ENCODE results near the gene NOSTRIN.

Gene NOSTRIN

DNA sequence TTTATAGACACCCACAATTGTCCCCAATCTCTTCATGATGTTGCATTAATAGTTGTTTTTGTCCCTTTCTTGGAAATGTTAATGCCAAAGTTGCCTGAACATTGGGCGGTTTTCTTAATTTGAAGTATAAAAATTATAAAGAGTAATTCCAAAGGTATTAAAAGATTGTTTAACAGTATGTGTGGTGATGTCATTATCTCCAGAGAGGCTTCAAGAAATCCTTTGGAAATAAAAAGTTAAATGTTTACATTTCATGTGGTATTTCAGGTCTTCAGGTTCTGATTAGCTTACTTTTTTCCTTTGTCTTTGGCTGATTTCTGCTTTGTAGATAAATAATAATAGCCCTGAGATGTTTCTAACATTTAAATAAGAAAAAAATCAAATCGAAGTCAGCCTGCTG, 29.3 kb upstream of the NOSTRIN start:
- Histone ChIP-seq H3K36me3 (ENCODE audit: low read length) (no peaks in the 10 kb centered on the region), H3K9me2 (replicated peaks; ENCODE audit: insufficient read depth, low read length) (no peaks in the 10 kb centered on the region), H3K27ac (ENCODE audit: low read depth, low read length) (no peak overlapping the region), H3K4me3 (ENCODE audit: insufficient read depth, low read length, poor library complexity, severe bottlenecking) (no peak overlapping the region), H3K9ac (ENCODE audit: low read length) (no peak overlapping the region), H2AFZ (ENCODE audit: low read depth, low read length, severe bottlenecking) (no peak overlapping the region), H3K79me2 (ENCODE audit: insufficient read depth, low read length) (no peaks in the 10 kb centered on the region), H3K4me2 (ENCODE audit: low read depth, low read length, poor library complexity, severe bottlenecking) (no peak overlapping the region), H3K27me3 (ENCODE audit: low read length) (no peaks in the 10 kb centered on the region), H4K20me1 (ENCODE audit: low read depth, low read length) (no peaks in the 10 kb centered on the region), H3K9me3 (ENCODE audit: insufficient read depth, low read length) (no peaks in the 10 kb centered on the region), H3F3A (ENCODE audit: insufficient read depth) (no peaks in the 10 kb centered on the region)
- TF ChIP-seq, protein P1, sequence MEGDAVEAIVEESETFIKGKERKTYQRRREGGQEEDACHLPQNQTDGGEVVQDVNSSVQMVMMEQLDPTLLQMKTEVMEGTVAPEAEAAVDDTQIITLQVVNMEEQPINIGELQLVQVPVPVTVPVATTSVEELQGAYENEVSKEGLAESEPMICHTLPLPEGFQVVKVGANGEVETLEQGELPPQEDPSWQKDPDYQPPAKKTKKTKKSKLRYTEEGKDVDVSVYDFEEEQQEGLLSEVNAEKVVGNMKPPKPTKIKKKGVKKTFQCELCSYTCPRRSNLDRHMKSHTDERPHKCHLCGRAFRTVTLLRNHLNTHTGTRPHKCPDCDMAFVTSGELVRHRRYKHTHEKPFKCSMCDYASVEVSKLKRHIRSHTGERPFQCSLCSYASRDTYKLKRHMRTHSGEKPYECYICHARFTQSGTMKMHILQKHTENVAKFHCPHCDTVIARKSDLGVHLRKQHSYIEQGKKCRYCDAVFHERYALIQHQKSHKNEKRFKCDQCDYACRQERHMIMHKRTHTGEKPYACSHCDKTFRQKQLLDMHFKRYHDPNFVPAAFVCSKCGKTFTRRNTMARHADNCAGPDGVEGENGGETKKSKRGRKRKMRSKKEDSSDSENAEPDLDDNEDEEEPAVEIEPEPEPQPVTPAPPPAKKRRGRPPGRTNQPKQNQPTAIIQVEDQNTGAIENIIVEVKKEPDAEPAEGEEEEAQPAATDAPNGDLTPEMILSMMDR (IDR thresholded peaks at IDR 0.05; ENCODE audit: insufficient read depth, low read length, poor library complexity, severe bottlenecking) = no peak
- no peak for TF ChIP-seq EZH2phosphoT487 (conservative IDR thresholded peaks at IDR 0.05; ENCODE audit: low read length)

DNA sequence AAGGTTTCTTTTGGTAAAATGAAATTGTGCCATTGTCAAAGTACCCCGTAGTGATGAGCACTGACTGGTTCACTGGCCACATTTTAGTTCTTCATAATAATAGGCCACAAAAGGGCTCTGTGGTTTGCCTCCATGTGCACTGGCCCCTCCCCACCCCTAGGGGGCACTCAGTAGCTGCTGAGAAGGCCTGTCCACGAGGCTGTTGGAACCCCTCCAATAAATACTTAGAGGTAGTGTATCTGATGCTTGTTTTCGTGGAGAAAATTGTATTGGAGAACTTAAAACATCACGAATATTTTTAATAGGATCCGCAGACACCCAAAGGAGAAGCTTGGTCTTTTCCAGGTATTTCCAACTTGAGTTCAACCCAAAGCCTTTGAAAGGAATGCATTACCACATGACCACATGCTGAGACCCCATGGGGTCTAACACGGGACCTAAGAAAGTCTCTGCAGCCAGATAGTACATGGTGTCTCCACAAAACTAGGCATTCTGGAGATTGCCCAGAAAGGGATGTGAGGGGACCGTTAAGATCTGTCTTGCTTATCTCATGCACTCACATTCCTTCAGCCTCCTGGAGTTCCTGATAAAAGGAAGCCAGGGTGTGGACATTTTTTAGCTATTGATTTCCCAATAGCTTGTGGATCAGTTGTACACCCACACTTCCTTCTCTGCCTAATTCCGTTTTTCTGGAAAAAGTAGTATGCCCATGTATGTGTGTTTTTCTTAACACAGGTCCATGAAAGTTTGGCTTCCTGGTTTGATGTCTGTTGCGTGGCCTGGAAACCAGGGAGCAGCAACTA, 28.5 kb upstream of the NOSTRIN start:
- H3K9me3 ChIP-seq (ENCODE audit: insufficient read depth, low read length) = no peaks in the 10 kb centered on the region
- no peaks in the 10 kb centered on the region for H3K36me3 ChIP-seq (ENCODE audit: low read length)
- H3K27ac ChIP-seq (ENCODE audit: low read depth, low read length) = no peak overlapping the region
- H3K4me3 ChIP-seq (ENCODE audit: insufficient read depth, low read length, poor library complexity, severe bottlenecking) = no peak overlapping the region
- H3K9ac ChIP-seq (ENCODE audit: low read length) = no peak overlapping the region
- H3F3A ChIP-seq (ENCODE audit: insufficient read depth) = no peaks in the 10 kb centered on the region
- no peak overlapping the region for H3K4me2 ChIP-seq (ENCODE audit: low read depth, low read length, poor library complexity, severe bottlenecking)
- H3K9me2 ChIP-seq (replicated peaks; ENCODE audit: insufficient read depth, low read length) = no peaks in the 10 kb centered on the region
- no peaks in the 10 kb centered on the region for H4K20me1 ChIP-seq (ENCODE audit: low read depth, low read length)
- H2AFZ ChIP-seq (ENCODE audit: low read depth, low read length, severe bottlenecking) = no peak overlapping the region
- H3K27me3 ChIP-seq (ENCODE audit: low read length) = no peaks in the 10 kb centered on the region
- TF ChIP-seq EZH2phosphoT487 (conservative IDR thresholded peaks at IDR 0.05; ENCODE audit: low read length) = no peak
- TF ChIP-seq, protein P1 (IDR thresholded peaks at IDR 0.05; ENCODE audit: insufficient read depth, low read length, poor library complexity, severe bottlenecking) = peak; percentile 94
- no peaks in the 10 kb centered on the region for H3K79me2 ChIP-seq (ENCODE audit: insufficient read depth, low read length)

DNA sequence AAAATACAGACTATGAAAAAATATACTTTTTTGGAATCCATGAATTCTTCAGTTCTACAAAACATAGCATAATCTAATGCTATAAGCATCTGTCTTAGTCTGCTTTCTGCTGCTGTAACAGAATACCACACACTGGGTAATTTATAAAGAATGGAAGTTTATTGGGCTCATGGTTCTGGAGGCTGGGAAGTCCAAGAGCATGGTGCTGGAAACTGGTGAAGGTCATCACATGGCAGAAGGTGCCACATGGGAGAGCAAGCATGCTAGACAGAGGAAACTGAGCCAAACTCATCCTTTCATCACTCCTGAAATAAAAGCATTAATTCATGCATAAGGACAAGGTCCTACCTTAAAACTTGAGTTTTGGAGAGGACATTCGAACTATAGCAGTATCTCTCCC, 26.6 kb upstream of the NOSTRIN start:
- Histone ChIP-seq H4K20me1 (ENCODE audit: low read depth, low read length) (no peaks in the 10 kb centered on the region), H3K9me3 (ENCODE audit: insufficient read depth, low read length) (no peaks in the 10 kb centered on the region), H3K79me2 (ENCODE audit: insufficient read depth, low read length) (no peaks in the 10 kb centered on the region), H3K9ac (ENCODE audit: low read length) (no peak overlapping the region), H3K36me3 (ENCODE audit: low read length) (no peaks in the 10 kb centered on the region), H2AFZ (ENCODE audit: low read depth, low read length, severe bottlenecking) (no peak overlapping the region), H3K4me2 (ENCODE audit: low read depth, low read length, poor library complexity, severe bottlenecking) (no peak overlapping the region), H3F3A (ENCODE audit: insufficient read depth) (no peaks in the 10 kb centered on the region), H3K27ac (ENCODE audit: low read depth, low read length) (no peak overlapping the region), H3K27me3 (ENCODE audit: low read length) (no peaks in the 10 kb centered on the region), H3K9me2 (replicated peaks; ENCODE audit: insufficient read depth, low read length) (no peaks in the 10 kb centered on the region), H3K4me3 (ENCODE audit: insufficient read depth, low read length, poor library complexity, severe bottlenecking) (no peak overlapping the region)
- TF ChIP-seq EZH2phosphoT487 (conservative IDR thresholded peaks at IDR 0.05; ENCODE audit: low read length) = no peak
- TF ChIP-seq, protein P1 (IDR thresholded peaks at IDR 0.05; ENCODE audit: insufficient read depth, low read length, poor library complexity, severe bottlenecking) = no peak

Measured in SU-DHL-6 (cell line).